B cell (primary cell): ENCODE measurements around the gene MYOM1. TPM values are rescaled to one million over a fixed set of nuclear protein-coding genes. Genes with fewer than 3 reads are reported as not detected.

Experiments used
- ATAC-seq: fragments of 200-7000 bp; cut with Tn5 transposase; one replicate; pipeline ENCODE4 v1.10.0; 2021; ENCODE audit warnings: low read depth, mild to moderate bottlenecking, moderate number of reproducible peaks, moderate library complexity
- CTCF ChIA-PET: fragments of 350-600 bp; sonication (Branson Sonifier 250); formaldehyde crosslinking; loops from one replicate; lab custom pipeline; 2021; ENCODE audit warnings: antibody characterized with exemption, inconsistent platforms; lab: Charles Lee
- POLR2A ChIA-PET: fragments of 350-600 bp; sonication (Branson Sonifier 250); formaldehyde crosslinking; loops from one replicate; lab custom pipeline; 2021; ENCODE audit warnings: antibody characterized with exemption; lab: Charles Lee
- DNase-seq: peaks from one replicate; pipeline ENCODE4 v3.0.0; 2013
- H2AFZ ChIP-seq: 2 replicates; pipeline ENCODE4 v1.6.1; 2012; ENCODE audit warnings: mild to moderate bottlenecking, low read depth, low read length; ENCODE audit not compliant: insufficient read depth, poor library complexity, severe bottlenecking
- H3K27ac ChIP-seq, 2 donors: 1 replicate in 1 of 2; 2 replicates in 1 of 2; pipeline ENCODE4 v1.5.1; 2012 to 2013; ENCODE audit warnings: low read length in 2 of 2, mild to moderate bottlenecking in 2 of 2, moderate library complexity in 1 of 2
- H3K27me3 ChIP-seq, 4 experiments: fragments of 200-600 bp in 1 of 4; sonication (generic) in 1 of 4; replicated peaks in 1 of 4; 1 replicate in 2 of 4; 2 replicates in 2 of 4; pipeline versions ENCODE4 v1.6.1 to v1.7.0; 2013 to 2016; ENCODE audit warnings: low read length in 3 of 4, mild to moderate bottlenecking in 2 of 4, mixed read lengths in 1 of 4, moderate library complexity in 1 of 4; ENCODE audit not compliant: insufficient read depth in 4 of 4, control insufficient read depth in 3 of 4; ENCODE audit errors: control extremely low read depth in 1 of 4
- H3K36me3 ChIP-seq, 2 experiments: replicated peaks in 1 of 2; 1 replicate in 1 of 2; 2 replicates in 1 of 2; pipeline versions ENCODE4 v1.6.1 to v1.7.1; 2013; ENCODE audit warnings: low read length in 1 of 2; ENCODE audit not compliant: insufficient read depth in 2 of 2, control insufficient read depth in 1 of 2; ENCODE audit errors: control extremely low read depth in 1 of 2, extremely low read depth in 1 of 2
- H3K4me1 ChIP-seq, 2 donors: fragments of 200-600 bp in 1 of 2; sonication (generic) in 1 of 2; 1 replicate in 1 of 2; 2 replicates in 1 of 2; pipeline versions ENCODE4 v1.5.1 to v1.6.1; 2013 to 2017; ENCODE audit warnings: low read length in 2 of 2; ENCODE audit not compliant: control insufficient read depth in 2 of 2, insufficient read depth in 2 of 2
- H3K4me2 ChIP-seq: replicated peaks from 2 replicates; pipeline ENCODE3; 2012; ENCODE audit warnings: mild to moderate bottlenecking, low read depth, low read length; ENCODE audit not compliant: poor library complexity, severe bottlenecking
- H3K4me3 ChIP-seq, 5 experiments: fragments of 200-600 bp in 1 of 5; sonication (generic) in 1 of 5; 1 replicate in 3 of 5; 2 replicates in 2 of 5; pipeline versions ENCODE4 v1.5.1 to v1.7.0; 2011 to 2016; ENCODE audit warnings: low read length in 4 of 5, mild to moderate bottlenecking in 4 of 5, low read depth in 2 of 5, control low read depth in 1 of 5, moderate library complexity in 1 of 5; ENCODE audit not compliant: insufficient read depth in 1 of 5; ENCODE audit errors: control extremely low read depth in 1 of 5, extremely low read depth in 1 of 5
- H3K79me2 ChIP-seq: fragments of 200-600 bp; sonication (generic); one replicate; pipeline ENCODE4 v1.6.0; 2016; ENCODE audit warnings: low read length; ENCODE audit not compliant: control insufficient read depth, insufficient read depth
- H3K9ac ChIP-seq: fragments of 200-600 bp; sonication (generic); 2 replicates; pipeline ENCODE4 v1.6.1; 2017; ENCODE audit warnings: mild to moderate bottlenecking, low read length, moderate library complexity
- H3K9me3 ChIP-seq, 3 donors: one replicate each; pipeline versions ENCODE4 v1.6.1 to v1.7.1; 2013; ENCODE audit warnings: low read length in 2 of 3; ENCODE audit not compliant: control insufficient read depth in 2 of 3, insufficient read depth in 1 of 3; ENCODE audit errors: control extremely low read depth in 1 of 3
- H4K20me1 ChIP-seq: 2 replicates; pipeline ENCODE4 v1.6.0; 2012; ENCODE audit warnings: mild to moderate bottlenecking, low read length; ENCODE audit not compliant: insufficient read depth, control insufficient read depth, poor library complexity, severe bottlenecking
- H3K27ac Mint-ChIP-seq: one replicate; pipeline ENCODE4 v1.8.0; 2021; ENCODE audit warnings: mixed read lengths
- H3K27me3 Mint-ChIP-seq: one replicate; pipeline ENCODE4 v1.8.0; 2021; ENCODE audit warnings: mixed read lengths
- H3K4me1 Mint-ChIP-seq: one replicate; pipeline ENCODE4 v1.8.0; 2021; ENCODE audit warnings: mixed read lengths
- H3K4me3 Mint-ChIP-seq: one replicate; pipeline ENCODE4 v1.8.0; 2021; ENCODE audit warnings: mixed read lengths
- H3K9me3 Mint-ChIP-seq: one replicate; pipeline ENCODE4 v1.8.0; 2022; ENCODE audit warnings: mixed read lengths; ENCODE audit not compliant: insufficient read depth
- CTCF ChIP-seq: fragments of 200-600 bp; IDR thresholded peaks from one replicate; pipeline ENCODE4 v1.8.0; 2022; ENCODE audit warnings: antibody characterized with exemption, mild to moderate bottlenecking
- EZH2 ChIP-seq: IDR thresholded peaks from 2 replicates; pipeline ENCODE4 v1.6.1; 2012; ENCODE audit warnings: borderline replicate concordance, low read depth, mild to moderate bottlenecking, moderate library complexity, low read length; ENCODE audit not compliant: insufficient read depth, poor library complexity, severe bottlenecking
- WGBS: methylation state at CpG from one replicate; pipeline ENCODE4 v1.1.5; 2013; ENCODE audit warnings: missing lambda C conversion rate; ENCODE audit not compliant: insufficient coverage; 5-methylcytosine and 5-hydroxymethylcytosine counted together
- intact Hi-C: fragments of 100-400 bp; cut with micrococcal nuclease; formaldehyde crosslinking; loops from one replicate; pipeline ENCODE4 v1.10.0; 2022
- polyA plus RNA-seq: library from polyadenylated mRNA; depleted of rRNA; stranded (reverse); fragments of >200 nt; gene quantifications from 2 replicates; pipeline ENCODE4 v1.2.3, GENCODE V29; 2012
- total RNA-seq, 2 donors: library from RNA; stranded (reverse); fragments of 120-200 nt in 1 of 2; gene quantifications; 1 replicate in 1 of 2; 2 replicates in 1 of 2; pipeline versions ENCODE4 v1.2.3 to v1.2.4, GENCODE V29; 2013 to 2022

MYOM1 gene
- total and polyA plus RNA-seq, 2 donors (not counting 1 experiment from before 2014, with no cell fraction given): 1.5 to 12.8 TPM

- H3K4me3 Mint-ChIP-seq: no peak overlapping the region
- intact Hi-C loops: no loop called here
- DNase-seq: no peak
- Histone ChIP-seq H3K36me3 (no peaks in the 10 kb centered on the region), H3K4me1 (peaks cover 5 to 6% of the 10 kb centered on the region in 2 donors), H2AFZ (no peak overlapping the region), H3K27me3 (no peaks in the 10 kb centered on the region), H3K4me2 (no peak overlapping the region), H3K9me3 (peaks cover 0 to 6% (median 0%) of the 10 kb centered on the region in 3 donors), H3K9ac (no peak overlapping the region), H3K27ac (no peak overlapping the region), H3K79me2 (no peaks in the 10 kb centered on the region), H4K20me1 (no peaks in the 10 kb centered on the region), H3K4me3 (no peak overlapping the region)
- WGBS: 80% methylated on average over 1 of the region's 5 CpGs
- ChIA-PET CTCF (no interaction called here), POLR2A (no interaction called here)
- no peak for ATAC-seq
- TF ChIP-seq CTCF (no peak), EZH2 (no peak)
- no peaks in the 10 kb centered on the region for H3K9me3 Mint-ChIP-seq
- peaks cover 6% of the 10 kb centered on the region for H3K4me1 Mint-ChIP-seq
- no peaks in the 10 kb centered on the region for H3K27me3 Mint-ChIP-seq
- H3K27ac Mint-ChIP-seq: no peak overlapping the region
Measured at GRCh38 chr18:3035635-3036034, 184.1 kb downstream of the MYOM1 start.

DNA sequence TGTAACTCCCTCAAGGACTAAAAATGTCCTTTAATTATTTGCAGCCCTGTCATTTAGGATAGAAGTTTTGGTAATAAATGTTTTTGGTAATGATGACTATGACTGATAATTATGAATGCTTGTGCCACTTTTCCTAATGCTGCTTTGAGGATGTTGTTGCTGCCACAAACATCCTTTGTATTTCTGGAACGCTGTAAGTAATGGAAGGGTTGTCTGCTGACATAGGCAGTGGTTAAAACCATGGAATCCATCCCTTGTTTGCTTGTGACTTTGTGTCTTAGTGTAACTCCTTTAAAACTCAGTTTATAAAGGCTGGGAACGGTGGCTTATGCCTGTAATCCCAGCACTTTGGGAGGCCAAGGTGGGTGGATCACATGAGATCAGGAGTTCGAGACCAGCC, 187.0 kb downstream of the MYOM1 start:
- Histone ChIP-seq H3K9me3 (peaks cover 0 to 6% (median 0%) of the 10 kb centered on the region in 3 donors), H4K20me1 (no peaks in the 10 kb centered on the region), H3K79me2 (no peaks in the 10 kb centered on the region), H3K36me3 (no peaks in the 10 kb centered on the region), H2AFZ (no peak overlapping the region), H3K4me1 (peaks cover 5% of the 10 kb centered on the region in 2 donors), H3K9ac (no peak overlapping the region), H3K4me3 (no peak overlapping the region), H3K4me2 (no peak overlapping the region), H3K27ac (no peak overlapping the region), H3K27me3 (no peaks in the 10 kb centered on the region)
- WGBS: 100% methylated on average over 1 of the region's 3 CpGs
- DNase-seq (no peak), ATAC-seq (no peak)
- H3K27ac Mint-ChIP-seq: no peak overlapping the region
- TF ChIP-seq CTCF: no peak
- no peak for TF ChIP-seq EZH2
- intact Hi-C loops: no loop called here
- no peaks in the 10 kb centered on the region for H3K27me3 Mint-ChIP-seq
- no peak overlapping the region for H3K4me3 Mint-ChIP-seq
- ChIA-PET POLR2A (no interaction called here), CTCF (no interaction called here)
- H3K9me3 Mint-ChIP-seq: no peaks in the 10 kb centered on the region
- peaks cover 5% of the 10 kb centered on the region for H3K4me1 Mint-ChIP-seq
